Neural progenitor cell (in vitro differentiated cells): ENCODE results near the gene TMC4. TPM values are rescaled to one million over a fixed set of nuclear protein-coding genes. Genes with fewer than 3 reads are reported as not detected.
"Not testable (repeated sequence)": the region's sequence is repeated elsewhere in the genome, so short reads cannot be mapped to it uniquely, and the experiment has no call there.

ENCODE experiments used
- DNase-seq: peaks from one replicate; pipeline ENCODE4 v3.0.0-alpha.2; 2016; ENCODE audit warnings: low spot score
- H2AFZ ChIP-seq: fragments of 200-600 bp; sonication (generic); replicated peaks from 2 replicates; pipeline ENCODE4 v1.6.1; 2016; ENCODE audit warnings: antibody characterized with exemption
- H3F3A ChIP-seq: fragments of 200-600 bp; sonication (generic); 2 replicates; pipeline ENCODE4 v1.6.1; 2016; ENCODE audit warnings: antibody characterized with exemption, low read depth
- H3K27ac ChIP-seq: fragments of 200-600 bp; sonication (generic); 2 replicates; pipeline ENCODE4 v1.5.1; 2016; ENCODE audit warnings: mild to moderate bottlenecking
- H3K27me3 ChIP-seq: fragments of 200-600 bp; sonication (generic); 2 replicates; pipeline ENCODE4 v1.6.1; 2016; ENCODE audit warnings: mild to moderate bottlenecking, moderate library complexity
- H3K36me3 ChIP-seq: fragments of 200-600 bp; sonication (generic); 2 replicates; pipeline ENCODE4 v1.5.1; 2016
- H3K4me1 ChIP-seq: fragments of 200-600 bp; sonication (generic); 2 replicates; pipeline ENCODE4 v1.6.1; 2016; ENCODE audit warnings: mixed run types
- H3K4me2 ChIP-seq: fragments of 200-600 bp; sonication (generic); 2 replicates; pipeline ENCODE4 v1.6.1; 2016
- H3K4me3 ChIP-seq: fragments of 200-600 bp; sonication (generic); 2 replicates; pipeline ENCODE4 v1.5.1; 2016
- H3K79me2 ChIP-seq: fragments of 200-600 bp; sonication (generic); 2 replicates; pipeline ENCODE4 v1.6.1; 2016; ENCODE audit warnings: low read depth
- H3K9ac ChIP-seq: fragments of 200-600 bp; sonication (generic); 2 replicates; pipeline ENCODE4 v1.6.1; 2016
- H3K9me3 ChIP-seq: fragments of 200-600 bp; sonication (generic); 2 replicates; pipeline ENCODE4 v1.5.1; 2016; ENCODE audit warnings: low read depth
- H4K20me1 ChIP-seq: fragments of 200-600 bp; sonication (generic); 2 replicates; pipeline ENCODE4 v1.6.1; 2016; ENCODE audit warnings: low read depth
- H3K27ac Mint-ChIP-seq: 3 replicates; pipeline ENCODE4 v1.8.0; 2021; ENCODE audit warnings: mixed read lengths
- H3K27me3 Mint-ChIP-seq: 2 replicates; pipeline ENCODE4 v1.8.0; 2022; ENCODE audit warnings: low read depth, mild to moderate bottlenecking, inconsistent platforms, moderate library complexity, mixed read lengths; ENCODE audit not compliant: insufficient read depth
- H3K36me3 Mint-ChIP-seq: 3 replicates; pipeline ENCODE4 v1.8.0; 2021; ENCODE audit warnings: mixed read lengths
- H3K4me1 Mint-ChIP-seq: 3 replicates; pipeline ENCODE4 v1.8.0; 2021; ENCODE audit warnings: mixed read lengths
- H3K4me3 Mint-ChIP-seq: 3 replicates; pipeline ENCODE4 v1.8.0; 2021; ENCODE audit warnings: mild to moderate bottlenecking, moderate library complexity, mixed read lengths
- H3K9me3 Mint-ChIP-seq: 3 replicates; pipeline ENCODE4 v1.8.0; 2020; ENCODE audit warnings: mixed read lengths
- CTCF ChIP-seq: fragments of 200-600 bp; sonication (generic); IDR thresholded peaks from 2 replicates; pipeline ENCODE4 v1.5.1; 2017; ENCODE audit warnings: antibody characterized with exemption, mild to moderate bottlenecking
- EZH2 ChIP-seq: fragments of 200-600 bp; sonication (generic); IDR thresholded peaks from 2 replicates; pipeline ENCODE4 v1.6.1; 2017; ENCODE audit warnings: antibody characterized with exemption, mild to moderate bottlenecking, moderate library complexity
- EZH2phosphoT487 ChIP-seq: fragments of 200-600 bp; sonication (generic); IDR thresholded peaks from 2 replicates; pipeline ENCODE4 v1.6.1; 2017; ENCODE audit warnings: antibody characterized with exemption
- total RNA-seq: library from RNA; depleted of rRNA; stranded (reverse); fragments of >200 nt; gene quantifications from 2 replicates; pipeline ENCODE4 v1.2.3, GENCODE V29; 2015; ENCODE audit warnings: low replicate concordance

Gene TMC4
- total RNA-seq, 1 donor from 2014 or later = not detected

- TF ChIP-seq EZH2 (no peak), CTCF (no peak), EZH2phosphoT487 (no peak)
- Histone ChIP-seq H3K79me2 (peaks cover 38% of the 10 kb centered on the region), H3K36me3 (peaks cover 17% of the 10 kb centered on the region), H3K4me2 (no peak overlapping the region), H3K27me3 (no peaks in the 10 kb centered on the region), H3K4me1 (peaks cover 28% of the 10 kb centered on the region), H3K9me3 (no peaks in the 10 kb centered on the region), H2AFZ (no peak overlapping the region), H3K27ac (no peak overlapping the region), H3K9ac (no peak overlapping the region), H4K20me1 (peaks cover 35% of the 10 kb centered on the region), H3K4me3 (no peak overlapping the region), H3F3A (peaks cover 51% of the 10 kb centered on the region)
- peak overlapping the region; percentile 84 for H3K4me3 Mint-ChIP-seq
- peak overlapping the region; percentile 85 for H3K27ac Mint-ChIP-seq
- peaks cover 22% of the 10 kb centered on the region for H3K36me3 Mint-ChIP-seq
- peaks cover 26% of the 10 kb centered on the region for H3K4me1 Mint-ChIP-seq
- no peaks in the 10 kb centered on the region for H3K9me3 Mint-ChIP-seq
- peaks cover 7% of the 10 kb centered on the region for H3K27me3 Mint-ChIP-seq
- DNase-seq = no peak
Observed at GRCh38 chr19:54199401-54199800, 26.4 kb upstream of the TMC4 start.

- Histone ChIP-seq H2AFZ (no peak overlapping the region), H3K27ac (no peak overlapping the region), H3K9me3 (no peaks in the 10 kb centered on the region), H3K9ac (no peak overlapping the region), H3K4me2 (no peak overlapping the region), H3F3A (peaks cover 37% of the 10 kb centered on the region), H3K79me2 (peaks cover 30% of the 10 kb centered on the region), H3K27me3 (no peaks in the 10 kb centered on the region), H4K20me1 (peaks cover 17% of the 10 kb centered on the region), H3K4me1 (peaks cover 12% of the 10 kb centered on the region), H3K36me3 (peaks cover 11% of the 10 kb centered on the region), H3K4me3 (no peak overlapping the region)
- Mint-ChIP-seq H3K27me3 (peaks cover 11% of the 10 kb centered on the region), H3K27ac (no peak overlapping the region), H3K4me3 (no peak overlapping the region), H3K9me3 (no peaks in the 10 kb centered on the region), H3K36me3 (peaks cover 18% of the 10 kb centered on the region), H3K4me1 (peaks cover 18% of the 10 kb centered on the region)
- no peak for DNase-seq
- TF ChIP-seq EZH2 (no peak), EZH2phosphoT487 (no peak), CTCF (no peak)
Observed at GRCh38 chr19:54197121-54197520, 24.2 kb upstream of the TMC4 start.

GRCh38 chr19:54196536-54196935 is 23.6 kb upstream of the TMC4 start:
- Histone ChIP-seq H3K9me3 (no peaks in the 10 kb centered on the region), H3K36me3 (peaks cover 5% of the 10 kb centered on the region), H3K4me2 (no peak overlapping the region), H3K9ac (no peak overlapping the region), H3F3A (peaks cover 37% of the 10 kb centered on the region), H3K4me3 (no peak overlapping the region), H2AFZ (no peak overlapping the region), H4K20me1 (peaks cover 17% of the 10 kb centered on the region), H3K4me1 (peaks cover 12% of the 10 kb centered on the region), H3K27me3 (no peaks in the 10 kb centered on the region), H3K79me2 (peaks cover 29% of the 10 kb centered on the region), H3K27ac (no peak overlapping the region)
- Mint-ChIP-seq H3K36me3 (peaks cover 18% of the 10 kb centered on the region), H3K27me3 (peaks cover 11% of the 10 kb centered on the region), H3K4me1 (peaks cover 18% of the 10 kb centered on the region), H3K27ac (no peak overlapping the region), H3K9me3 (no peaks in the 10 kb centered on the region), H3K4me3 (no peak overlapping the region)
- no peak for DNase-seq
- no peak for TF ChIP-seq EZH2phosphoT487
- no peak for TF ChIP-seq EZH2
- TF ChIP-seq CTCF = no peak

- H3K9me3 ChIP-seq, H3K9ac ChIP-seq, H3K27ac ChIP-seq, H3K9me3 Mint-ChIP-seq, H3K36me3 ChIP-seq, H3K4me3 ChIP-seq, H3K4me3 Mint-ChIP-seq, H3K27ac Mint-ChIP-seq, DNase-seq, H3K27me3 ChIP-seq, H3K4me2 ChIP-seq, H2AFZ ChIP-seq: not testable (repeated sequence)
- H4K20me1 ChIP-seq = peaks cover 14% of the 10 kb centered on the region
- peaks cover 11% of the 10 kb centered on the region for H3K4me1 ChIP-seq
- H3K27me3 Mint-ChIP-seq = peaks cover 14% of the 10 kb centered on the region
- H3K4me1 Mint-ChIP-seq = peaks cover 12% of the 10 kb centered on the region
- peaks cover 30% of the 10 kb centered on the region for H3F3A ChIP-seq
- H3K79me2 ChIP-seq = peaks cover 19% of the 10 kb centered on the region
- peaks cover 13% of the 10 kb centered on the region for H3K36me3 Mint-ChIP-seq
Observed at GRCh38 chr19:54194463-54194862, 21.5 kb upstream of the TMC4 start.
